ENCODE results near the gene PRICKLE4.

DNA sequence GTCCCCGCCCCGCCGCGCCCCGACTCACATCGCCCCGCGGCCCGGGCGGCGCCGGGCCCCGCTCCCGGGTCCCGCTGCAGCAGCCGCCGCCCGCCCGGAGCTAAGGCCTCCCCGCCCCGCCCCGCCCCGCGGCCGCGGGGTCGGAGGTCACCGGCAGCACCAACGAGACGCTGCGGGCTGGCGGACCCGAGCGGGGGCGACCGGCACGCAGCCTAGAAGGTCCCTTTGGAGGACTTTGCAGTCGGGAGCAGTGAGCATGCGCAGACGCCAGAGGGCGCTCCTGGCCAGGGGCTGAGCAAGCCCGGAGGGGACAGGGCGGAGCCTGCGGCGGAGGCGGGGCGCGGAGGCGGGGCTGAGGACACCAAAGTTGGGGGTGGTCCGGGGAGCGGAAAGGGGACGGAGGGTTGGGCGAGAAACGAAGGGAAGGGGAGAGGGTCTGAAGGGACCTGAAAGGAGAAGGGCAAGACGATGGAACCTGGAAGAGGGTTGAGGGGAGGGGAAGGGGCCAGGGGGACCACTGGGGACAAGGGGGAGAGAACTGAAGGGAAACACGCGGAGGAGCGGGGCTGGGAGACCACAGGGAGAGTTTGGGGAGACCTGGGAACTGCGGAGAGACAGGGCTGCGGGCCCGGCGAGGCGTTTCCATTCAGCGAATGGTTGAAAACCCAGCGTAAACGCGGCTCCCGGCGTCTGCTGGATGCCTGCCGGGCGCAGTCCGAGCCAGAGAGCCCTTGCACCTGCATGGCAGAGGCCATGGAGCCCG is 613 bp upstream of the PRICKLE4 start, which contains the start of gene FRS3:
- TF ChIP-seq POLR2AphosphoS5 (IDR thresholded peaks at IDR 0.05): peak; percentile 80 to 90 (median 83)
- TF ChIP-seq, protein P1, sequence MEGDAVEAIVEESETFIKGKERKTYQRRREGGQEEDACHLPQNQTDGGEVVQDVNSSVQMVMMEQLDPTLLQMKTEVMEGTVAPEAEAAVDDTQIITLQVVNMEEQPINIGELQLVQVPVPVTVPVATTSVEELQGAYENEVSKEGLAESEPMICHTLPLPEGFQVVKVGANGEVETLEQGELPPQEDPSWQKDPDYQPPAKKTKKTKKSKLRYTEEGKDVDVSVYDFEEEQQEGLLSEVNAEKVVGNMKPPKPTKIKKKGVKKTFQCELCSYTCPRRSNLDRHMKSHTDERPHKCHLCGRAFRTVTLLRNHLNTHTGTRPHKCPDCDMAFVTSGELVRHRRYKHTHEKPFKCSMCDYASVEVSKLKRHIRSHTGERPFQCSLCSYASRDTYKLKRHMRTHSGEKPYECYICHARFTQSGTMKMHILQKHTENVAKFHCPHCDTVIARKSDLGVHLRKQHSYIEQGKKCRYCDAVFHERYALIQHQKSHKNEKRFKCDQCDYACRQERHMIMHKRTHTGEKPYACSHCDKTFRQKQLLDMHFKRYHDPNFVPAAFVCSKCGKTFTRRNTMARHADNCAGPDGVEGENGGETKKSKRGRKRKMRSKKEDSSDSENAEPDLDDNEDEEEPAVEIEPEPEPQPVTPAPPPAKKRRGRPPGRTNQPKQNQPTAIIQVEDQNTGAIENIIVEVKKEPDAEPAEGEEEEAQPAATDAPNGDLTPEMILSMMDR (IDR thresholded peaks at IDR 0.05 in 8 of 11, conservative IDR thresholded peaks at IDR 0.05 in 3 of 11): peak; percentile 92 to 99 (median 96)

Measured in spleen (tissue), 7 donors.